HEK293T (cell line): ENCODE measurements around the gene CWH43.
"Not testable (repeated sequence)": the region's sequence is repeated elsewhere in the genome, so short reads cannot be mapped to it uniquely, and the experiment has no call there.

Experiments
- BHLHE40 ChIP-seq: fragments of 450-650 bp; IDR thresholded peaks from 2 replicates; pipeline ENCODE4 v1.6.1; 2016; ENCODE audit warnings: mild to moderate bottlenecking, moderate library complexity, borderline replicate concordance
- CTBP1 ChIP-seq: fragments of 450-650 bp; IDR thresholded peaks from 2 replicates; pipeline ENCODE4 v1.6.1; 2016; ENCODE audit warnings: borderline replicate concordance
- ELF4 ChIP-seq: fragments of 450-650 bp; IDR thresholded peaks from 2 replicates; pipeline ENCODE4 v1.6.1; 2017; ENCODE audit warnings: antibody characterized with exemption
- FOXA1 ChIP-seq: fragments of 450-650 bp; IDR thresholded peaks from 2 replicates; pipeline ENCODE4 v1.6.1; 2016; ENCODE audit warnings: mild to moderate bottlenecking
- FOXK2 ChIP-seq: fragments of 450-650 bp; IDR thresholded peaks from 2 replicates; pipeline ENCODE4 v1.6.1; 2016; ENCODE audit warnings: mild to moderate bottlenecking
- FOXM1 ChIP-seq: fragments of 450-650 bp; IDR thresholded peaks from 2 replicates; pipeline ENCODE4 v1.6.1; 2017; ENCODE audit warnings: mild to moderate bottlenecking, borderline replicate concordance
- HDGF ChIP-seq: fragments of 450-650 bp; IDR thresholded peaks from 2 replicates; pipeline ENCODE4 v1.6.1; 2017; ENCODE audit warnings: antibody characterized with exemption, borderline replicate concordance
- L3MBTL2 ChIP-seq: fragments of 450-650 bp; conservative IDR thresholded peaks from 2 replicates; pipeline ENCODE4 v1.6.1; 2016; ENCODE audit warnings: mild to moderate bottlenecking
- LEF1 ChIP-seq: fragments of 450-650 bp; IDR thresholded peaks from 2 replicates; pipeline ENCODE4 v1.6.1; 2017; ENCODE audit warnings: mild to moderate bottlenecking, borderline replicate concordance
- NFRKB ChIP-seq: fragments of 450-650 bp; IDR thresholded peaks from 2 replicates; pipeline ENCODE4 v1.6.1; 2016; ENCODE audit warnings: mild to moderate bottlenecking, moderate library complexity
- SP1 ChIP-seq: fragments of 450-650 bp; IDR thresholded peaks from 2 replicates; pipeline ENCODE4 v1.6.1; 2017
- TARDBP ChIP-seq: fragments of 450-650 bp; IDR thresholded peaks from 2 replicates; pipeline ENCODE4 v1.6.1; 2016
- ZNF384 ChIP-seq: fragments of 450-650 bp; IDR thresholded peaks from 2 replicates; pipeline ENCODE4 v1.6.1; 2016

DNA sequence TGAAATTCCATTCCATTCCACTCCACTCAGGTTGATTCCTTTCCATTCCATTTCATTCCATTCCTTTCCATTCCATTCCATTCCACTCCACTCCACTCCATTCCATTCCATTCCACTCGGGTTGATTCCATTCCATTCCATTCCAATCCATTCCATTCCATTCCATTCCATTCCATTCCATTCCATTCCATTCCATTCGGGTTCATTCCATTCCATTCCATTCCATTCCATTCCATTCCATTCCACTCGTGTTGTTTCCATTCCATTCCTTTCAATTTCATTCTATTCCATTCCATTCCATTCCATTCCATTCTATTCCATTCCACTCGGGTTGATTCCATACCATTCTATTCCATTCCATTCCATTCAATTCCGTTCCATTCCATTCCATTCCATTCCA, 124.5 kb downstream of the CWH43 start:
- TF ChIP-seq BHLHE40, FOXM1, ZNF384, TARDBP, FOXK2, L3MBTL2, SP1, NFRKB, CTBP1, HDGF, FOXA1, ELF4, LEF1: not testable (repeated sequence)
